ENCODE data around the gene RBM23. TPM values are rescaled to one million over a fixed set of nuclear protein-coding genes. Genes with fewer than 3 reads are reported as not detected.

Gene RBM23
- total and polyA plus RNA-seq, 9 of the 15 experiments (the other 6 are each of a cell fraction or from before 2014, with no cell fraction given): 46.0 to 102 (median 58.5) TPM

GRCh38 chr14:22871224-22872032, 47.5 kb downstream of the RBM23 start, which contains the start of gene LRP10 (continued):
- TF ChIP-seq REST (IDR thresholded peaks at IDR 0.05; ENCODE audit: borderline replicate concordance) (no peak), REST (CRISPR knock-in tag; IDR thresholded peaks at IDR 0.05; ENCODE audit: low read depth) (peak; percentile 50; the same call in 1 of the 2 replicates), ZBTB1 (CRISPR knock-in tag; IDR thresholded peaks at IDR 0.05; ENCODE audit: borderline replicate concordance, low read depth) (0 out of 2 replicates have a peak, but pooled peaks have one; percentile 39), DNMT1 (IDR thresholded peaks at IDR 0.05) (no peak), ELF4 (CRISPR knock-in tag; IDR thresholded peaks at IDR 0.05) (0 out of 2 replicates have a peak, but pooled peaks have one; percentile 70), POLR3A (IDR thresholded peaks at IDR 0.05; ENCODE audit: borderline replicate concordance, extremely low read depth, insufficient read depth, insufficient read length) (no peak), ZNF766 (CRISPR knock-in tag; conservative IDR thresholded peaks at IDR 0.05) (no peak), POLR2AphosphoS5 (IDR thresholded peaks at IDR 0.05; ENCODE audit: control insufficient read depth, insufficient read depth, low read depth, low read length) (peak; percentile 88), TAF7 (tag; IDR thresholded peaks at IDR 0.05) (0 out of 2 replicates have a peak, but pooled peaks have one; percentile 18), ATF7 (IDR thresholded peaks at IDR 0.05) (peak; percentile 76), LEF1 (IDR thresholded peaks at IDR 0.05) (peak; percentile 55; the same call in 1 of the 2 replicates), CHD1 (IDR thresholded peaks at IDR 0.05; ENCODE audit: low read length) (peak; percentile 36), HDAC1 (IDR thresholded peaks at IDR 0.05) (peak; percentile 27 to 60; a peak in 2 of 4 replicates), ATF6 (CRISPR knock-in tag; IDR thresholded peaks at IDR 0.05) (0 out of 2 replicates have a peak, but pooled peaks have one; percentile 26), HINFP (tag; conservative IDR thresholded peaks at IDR 0.05; ENCODE audit: low read depth) (no peak), L3MBTL2 (IDR thresholded peaks at IDR 0.05) (peak; percentile 60)

Measured in K562 (cell line).